K562 (cell line): Measurements from ENCODE around the gene STAB2. TPM values are rescaled to one million over a fixed set of nuclear protein-coding genes. Genes with fewer than 3 reads are reported as not detected.

ENCODE experiments used
- ATAC-seq: fragments of 200-7000 bp; cut with Tn5 transposase; 3 replicates; pipeline ENCODE4 v1.9.1; 2020; ENCODE audit warnings: moderate library complexity
- BruUV-seq: library from RNA; stranded (reverse); fragments of 400-500 nt; replicated peaks from 2 replicates; lab custom pipeline; 2021; lab: Mats Ljungman, UMichigan
- CTCF ChIA-PET: fragments of 300-600 bp; formaldehyde crosslinking; extraction: SDS; loops from one replicate; lab custom pipeline; 2021; ENCODE audit warnings: low intra/inter-chr PET ratio; lab: Yijun Ruan, JAX
- POLR2A ChIA-PET: fragments of 300-600, 350-650 bp; sonication (Branson Sonifier 250); formaldehyde crosslinking; extraction: SDS; loops from one replicate; lab custom pipeline; 2021; ENCODE audit warnings: antibody characterized with exemption, inconsistent platforms; lab: Yijun Ruan, JAX
- DNase-seq, 4 experiments: peaks; one replicate each; pipeline versions ENCODE4 v3.0.0 to v3.0.0-alpha.2; 2011 to 2018; ENCODE audit warnings: low spot score in 3 of 4, mixed read lengths in 3 of 4; ENCODE audit errors: extremely low read depth in 1 of 4
- FAIRE-seq: peaks from 2 replicates; lab custom pipeline; 2011; peaks lifted over from hg19 to GRCh38; lab: Jason Lieb, UNC
- H2AFZ ChIP-seq: 2 replicates; pipeline ENCODE4 v1.6.0; 2011; ENCODE audit warnings: low read depth, low read length, control low read depth, inconsistent platforms
- H3K27ac ChIP-seq: fragments of 200-600 bp; 3 replicates; pipeline ENCODE4 v1.8.0; 2011; ENCODE audit warnings: low read depth, mild to moderate bottlenecking, control low read depth, inconsistent platforms, low read length, moderate library complexity, mixed read lengths; ENCODE audit errors: extremely low read depth
- H3K27me3 ChIP-seq, 2 experiments: fragments of 300-600 bp in 1 of 2; 2 replicates in 1 of 2; 3 replicates in 1 of 2; pipeline versions ENCODE4 v1.6.0 to v1.8.0; 2011; ENCODE audit warnings: inconsistent platforms in 2 of 2, low read length in 2 of 2, mild to moderate bottlenecking in 1 of 2, mixed read lengths in 1 of 2, moderate library complexity in 1 of 2; ENCODE audit not compliant: control insufficient read depth in 2 of 2, insufficient read depth in 2 of 2
- H3K36me3 ChIP-seq: fragments of 300-600 bp; 3 replicates; pipeline ENCODE4 v1.8.0; 2011; ENCODE audit warnings: mild to moderate bottlenecking, low read length, inconsistent platforms; ENCODE audit not compliant: control insufficient read depth, insufficient read depth
- H3K4me1 ChIP-seq, 2 experiments: fragments of 200-600 bp in 1 of 2; replicated peaks in 1 of 2; 2 replicates in 1 of 2; 3 replicates in 1 of 2; pipeline versions ENCODE4 v1.5.1 to v1.8.0; 2011; ENCODE audit warnings: inconsistent platforms in 2 of 2, low read length in 2 of 2, mild to moderate bottlenecking in 1 of 2, mixed read lengths in 1 of 2, moderate library complexity in 1 of 2; ENCODE audit not compliant: control insufficient read depth in 2 of 2, insufficient read depth in 2 of 2
- H3K4me2 ChIP-seq: 2 replicates; pipeline ENCODE4 v1.6.1; 2011; ENCODE audit warnings: low read length, control low read depth, inconsistent platforms, mixed read lengths; ENCODE audit not compliant: insufficient read depth
- H3K4me3 ChIP-seq: fragments of 200-600 bp; sonication (generic), shearing (Covaris generic); 2 replicates; pipeline ENCODE4 v1.5.1; 2016; ENCODE audit warnings: control low read depth, inconsistent platforms
- H3K79me2 ChIP-seq: fragments of 200-600 bp; 3 replicates; pipeline ENCODE4 v1.8.0; 2011; ENCODE audit warnings: low read length, inconsistent platforms; ENCODE audit not compliant: control insufficient read depth, insufficient read depth
- H3K9ac ChIP-seq, 2 experiments: 2 replicates each; pipeline versions ENCODE4 v1.6.0 to v1.6.1; 2011; ENCODE audit warnings: low read depth in 2 of 2, low read length in 2 of 2, control low read depth in 1 of 2, inconsistent platforms in 1 of 2, mild to moderate bottlenecking in 1 of 2, mixed read lengths in 1 of 2; ENCODE audit not compliant: insufficient read depth in 1 of 2
- H3K9me1 ChIP-seq: one replicate; pipeline ENCODE4 v1.6.0; 2011; ENCODE audit warnings: inconsistent platforms, mild to moderate bottlenecking, low read length, moderate library complexity; ENCODE audit not compliant: control insufficient read depth, insufficient read depth
- H3K9me3 ChIP-seq: replicated peaks from 2 replicates; pipeline ENCODE4 v1.5.1; 2011; ENCODE audit warnings: low read depth, low read length, inconsistent platforms; ENCODE audit not compliant: control insufficient read depth, insufficient read depth
- H4K20me1 ChIP-seq: replicated peaks from 2 replicates; pipeline ENCODE4 v1.6.1; 2011; ENCODE audit warnings: low read length, inconsistent platforms, mixed read lengths; ENCODE audit not compliant: control insufficient read depth, insufficient read depth
- CEBPB ChIP-seq: fragments of 450-650 bp; IDR thresholded peaks from 2 replicates; pipeline ENCODE4 v1.6.1; 2016; ENCODE audit warnings: missing genetic modification characterization, missing compliant biosample characterization
- CEBPG ChIP-seq, 3 experiments: fragments of 200-800 bp in 1 of 3; sonication (Bioruptor generic) in 1 of 3; sonication (generic) in 1 of 3; formaldehyde crosslinking in 1 of 3; IDR thresholded peaks in 2 of 3; conservative IDR thresholded peaks in 1 of 3; 2 replicates each; pipeline versions ENCODE4 v1.6.1 to v1.8.0; 2016 to 2022; ENCODE audit warnings: missing compliant biosample characterization in 2 of 3, missing genetic modification characterization in 2 of 3, mild to moderate bottlenecking in 1 of 3, missing genetic modification reagents in 1 of 3
- CREM ChIP-seq: IDR thresholded peaks from 2 replicates; pipeline ENCODE4 v1.6.1; 2014; ENCODE audit warnings: antibody characterized with exemption, low read depth
- DMBX1 ChIP-seq: fragments of 250-450 bp; sonication (Bioruptor Pico); IDR thresholded peaks from 2 replicates; pipeline ENCODE4 v1.8.0; 2022; ENCODE audit warnings: inconsistent platforms, mild to moderate bottlenecking, moderate library complexity, borderline replicate concordance
- ESRRA ChIP-seq: fragments of 450-650 bp; IDR thresholded peaks from 2 replicates; pipeline ENCODE4 v1.6.1; 2014; ENCODE audit warnings: low read depth, mild to moderate bottlenecking, moderate library complexity, borderline replicate concordance
- KAT8 ChIP-seq: fragments of 450-650 bp; IDR thresholded peaks from 2 replicates; pipeline ENCODE4 v1.6.1; 2016; ENCODE audit warnings: low read depth, mild to moderate bottlenecking
- L3MBTL2 ChIP-seq: fragments of 450-650 bp; IDR thresholded peaks from 2 replicates; pipeline ENCODE4 v1.6.1; 2016; ENCODE audit warnings: mild to moderate bottlenecking, moderate library complexity
- NUFIP1 ChIP-seq: fragments of 450-650 bp; IDR thresholded peaks from 2 replicates; pipeline ENCODE4 v1.6.1; 2018; ENCODE audit not compliant: partially characterized antibody
- SLC30A9 ChIP-seq: fragments of 250-450 bp; sonication (Bioruptor Pico); IDR thresholded peaks from 2 replicates; pipeline ENCODE4 v1.8.0; 2022; ENCODE audit warnings: mild to moderate bottlenecking, moderate library complexity
- SMARCA5 ChIP-seq: fragments of 450-650 bp; IDR thresholded peaks from 2 replicates; pipeline ENCODE4 v1.6.1; 2016
- SPI1 ChIP-seq: IDR thresholded peaks from 2 replicates; pipeline ENCODE4 v1.6.1; 2011; ENCODE audit warnings: low read depth, low read length, control low read depth, borderline replicate concordance
- ZNF23 ChIP-seq: fragments of 250-450 bp; sonication (Bioruptor Pico); IDR thresholded peaks from 2 replicates; pipeline ENCODE4 v1.4.0; 2020; ENCODE audit warnings: mild to moderate bottlenecking
- ZNF3 ChIP-seq: fragments of 250-450 bp; sonication (Bioruptor Pico); IDR thresholded peaks from 2 replicates; pipeline ENCODE4 v1.5.0; 2021; ENCODE audit warnings: mild to moderate bottlenecking, moderate library complexity
- WGBS: fragments of 100-300 bp; shearing (Covaris generic); methylation state at CpG from one replicate; pipeline ENCODE4 v1.1.6; 2016; ENCODE audit warnings: low coverage, mixed read lengths; ENCODE audit not compliant: insufficient coverage; ENCODE audit errors: missing lambda C conversion rate; 5-methylcytosine and 5-hydroxymethylcytosine counted together
- in situ Hi-C: fragments of 300-500 bp; cut with MboI; formaldehyde crosslinking; loops from 4 replicates; pipeline ENCODE4 v1.15.0; 2018; ENCODE audit warnings: inconsistent platforms, mixed read lengths
- intact Hi-C: fragments of 100-400 bp; cut with micrococcal nuclease; formaldehyde crosslinking; loops from 2 replicates; pipeline ENCODE4 v1.14.2; 2022
- polyA plus RNA-seq, 8 experiments: library from polyadenylated mRNA; depleted of rRNA in 4 of 8; stranded (reverse) in 5 of 8; unstranded in 3 of 8; fragments of >200 nt; fragmentation: Nextera tagmentation in 2 of 8; fragmentation: Illumina TruSeq in 1 of 8; extraction: Ambion mirVana in 2 of 8; extraction: Trizol in 1 of 8; gene quantifications; 2 replicates each; pipeline versions ENCODE4 v1.2.1 to v1.2.3, GENCODE V29; 2011 to 2014; ENCODE audit warnings: inconsistent platforms in 1 of 8, missing spikeins in 1 of 8
- total RNA-seq, 7 experiments: library from RNA; depleted of rRNA in 6 of 7; stranded (reverse); fragments of >200 nt in 6 of 7; fragmentation: Illumina TruSeq in 2 of 7; extraction: Trizol in 2 of 7; gene quantifications; 2 replicates each; pipeline versions ENCODE4 v1.2.1 to v1.2.3, GENCODE V29; 2011 to 2021; ENCODE audit warnings: low replicate concordance in 1 of 7

STAB2 gene
- total and polyA plus RNA-seq, 9 of the 15 experiments (the other 6 are each of a cell fraction or from before 2014, with no cell fraction given) = 0.10 TPM; not detected in 8

GRCh38 chr12:103728323-103728722 is 141.2 kb downstream of the STAB2 start:
- peaks cover 2 to 20% of the 10 kb centered on the region in 2 experiments; a peak in 3 of 5 replicates for H3K27me3 ChIP-seq
- no peaks in the 10 kb centered on the region for H3K9me1 ChIP-seq
- TF ChIP-seq CEBPG (CRISPR knock-in tag; IDR thresholded peaks at IDR 0.05) = no peak
- 0 out of 4 replicates have a peak, but pooled peaks of 1 of the 2 experiments have one; percentile 32 for TF ChIP-seq CEBPG (tag; conservative IDR thresholded peaks at IDR 0.05 in 1 of 2, IDR thresholded peaks at IDR 0.05 in 1 of 2)
- no peak for TF ChIP-seq NUFIP1
- no peak for TF ChIP-seq ZNF23 (CRISPR knock-in tag)
- TF ChIP-seq CEBPB (tag) = peak; percentile 28; the same call in 1 of the 2 replicates
- TF ChIP-seq CREM = no peak
- no peak for TF ChIP-seq DMBX1 (CRISPR knock-in tag)
- no peak for TF ChIP-seq SMARCA5
- no peak for TF ChIP-seq KAT8
- TF ChIP-seq ESRRA = no peak
- TF ChIP-seq SPI1 = peak; percentile 44; the same call in 1 of the 2 replicates
- no peak for TF ChIP-seq L3MBTL2
- no peak for TF ChIP-seq SLC30A9 (CRISPR knock-in tag)
- TF ChIP-seq ZNF3 = no peak
- 2% methylated on average over 4 of the region's 4 CpGs for WGBS
- BruUV-seq = no TSS peak
- H3K4me1 ChIP-seq = no peaks in the 10 kb centered on the region
- FAIRE-seq (no peak), ATAC-seq (no peak), DNase-seq (no peak)
- CTCF ChIA-PET = no interaction called here
- no peak overlapping the region for H3K27ac ChIP-seq
- H3K9me3 ChIP-seq = no peaks in the 10 kb centered on the region
- intact Hi-C loops (no loop called here), in situ Hi-C loops (no loop called here)
- no peak overlapping the region for H3K4me2 ChIP-seq
- H3K9ac ChIP-seq = no peak overlapping the region
- H2AFZ ChIP-seq = peak overlapping the region; percentile 29; the same call in 1 of the 2 replicates
- POLR2A ChIA-PET = interaction anchor here (0.7 kb wide), 1 partner anchor 214 kb away, joined by 4 read pairs; no protein-coding TSS in a partner anchor
- no peak overlapping the region for H3K4me3 ChIP-seq
- H4K20me1 ChIP-seq = no peaks in the 10 kb centered on the region
- H3K36me3 ChIP-seq = no peaks in the 10 kb centered on the region
- no peaks in the 10 kb centered on the region for H3K79me2 ChIP-seq
